Measurements from ENCODE around the gene NCKAP5L. TPM values are rescaled to one million over a fixed set of nuclear protein-coding genes. Genes with fewer than 3 reads are reported as not detected.

Gene NCKAP5L
- total and polyA plus RNA-seq, 2 donors (not counting 3 experiments of a cell fraction or from before 2014, with no cell fraction given): 17.4 to 46.1 TPM

- dilution Hi-C loops (cut with MboI; ENCODE audit: extremely low pct_ligation_motif_present, low sequenced_read_pairs): no loop called here
- ChIA-PET CTCF (interaction anchor here (0.5 to 1.9 kb wide), 48 partner anchors 9 to 309 kb away, joined by 3 to 27 read pairs (median 5); partner anchors contain the start of genes BCDIN3D, FMNL3, NCKAP5L and PRPF40B), POLR2A (interaction anchor here (0.7 to 1.7 kb wide), 21 partner anchors 9 to 375 kb away, joined by 3 to 13 read pairs (median 5); partner anchors contain the start of genes BCDIN3D, NCKAP5L and SPATS2)
- Histone ChIP-seq H3K4me2 (ENCODE audit: insufficient read depth, low read length) (peak overlapping the region; percentile 98), H3K27me3 (ENCODE audit: control insufficient read depth in 2 of 2, insufficient read depth in 2 of 2, low read length in 2 of 2) (no peaks in the 10 kb centered on the region), H3K9ac (replicated peaks; ENCODE audit: extremely low read depth, insufficient read depth, low read length) (peak overlapping the region; percentile 87), H3K27ac (ENCODE audit: insufficient read depth, low read depth, low read length) (peak overlapping the region; percentile 78), H3K9me3 (replicated peaks; ENCODE audit: control insufficient read depth, insufficient read depth, low read length) (no peaks in the 10 kb centered on the region), H3K4me3 (replicated peaks in 1 of 3; ENCODE audit: insufficient read depth in 1 of 3, low read depth in 1 of 3, low read length in 3 of 3) (peak overlapping the region; percentile 4 to 95 (median 56)), H3K79me2 (ENCODE audit: control insufficient read depth, insufficient read depth, low read length) (peaks cover 52% of the 10 kb centered on the region), H3K9me1 (replicated peaks; ENCODE audit: control insufficient read depth, extremely low read depth, insufficient read depth, low read length) (no peaks in the 10 kb centered on the region), H3K36me3 (ENCODE audit: control insufficient read depth in 2 of 2, extremely low read depth in 1 of 2, insufficient read depth in 2 of 2, low read length in 2 of 2) (no peaks in the 10 kb centered on the region), H4K20me1 (replicated peaks; ENCODE audit: control insufficient read depth, extremely low read depth, insufficient read depth, low read length) (peaks cover 17% of the 10 kb centered on the region), H2AFZ (ENCODE audit: low read depth, low read length) (no peak overlapping the region), H3K4me1 (ENCODE audit: control insufficient read depth, extremely low read depth, insufficient read depth, low read length) (peaks cover 11% of the 10 kb centered on the region)
- intact Hi-C loops (cut with micrococcal nuclease): loop anchor here (1.0 to 10.0 kb wide), 6 partner anchors 8 to 397 kb away; partner anchors contain the start of genes DNAJC22 and FMNL3
- FAIRE-seq (peak; percentile 78), DNase-seq (ENCODE audit: low read depth, low spot score) (peak; percentile 84)
- TF ChIP-seq EZH2 (IDR thresholded peaks at IDR 0.05; ENCODE audit: borderline replicate concordance, low read depth, low read length, severe bottlenecking) (no peak), FOS (IDR thresholded peaks at IDR 0.05; ENCODE audit: borderline replicate concordance, insufficient read depth, low read length) (no peak), MYC (IDR thresholded peaks at IDR 0.05; ENCODE audit: low read depth, low read length) (peak; percentile 32), POLR2A (IDR thresholded peaks at IDR 0.05; ENCODE audit: low read depth, low read length) (peak; percentile 58)
- no TSS peak for BruUV-seq (replicated peaks)
Observed at GRCh38 chr12:49741882-49742620, 86.2 kb downstream of the NCKAP5L start.

Small RNA genes within 50 kb of the gene (small RNA-seq; reads per million reads assigned to genes)
- gene LSM6P2 (ENCODE audit: insufficient read depth, insufficient read length, low read depth, low replicate concordance): not detected

Other genes starting within 250 kb of the NCKAP5L start
- gene FAM186B, start 222.8 kb downstream of the NCKAP5L start, total RNA-seq: 0.21 and 0.33 TPM in 2 replicates
- gene FAM186B, start 222.8 kb downstream of the NCKAP5L start, polyA plus RNA-seq: 0.10 and 0.11 TPM in 2 replicates
- gene PRPF40B, start 204.9 kb downstream of the NCKAP5L start, total RNA-seq: 9.5 and 9.9 TPM in 2 replicates
- 5.4 TPM in 2 replicates for gene PRPF40B, start 204.9 kb downstream of the NCKAP5L start, polyA plus RNA-seq
- gene FMNL3, start 121.0 kb downstream of the NCKAP5L start, total RNA-seq: 93.2 and 93.3 TPM in 2 replicates
- gene FMNL3, start 121.0 kb downstream of the NCKAP5L start, polyA plus RNA-seq: 33.6 and 35.1 TPM in 2 replicates
- gene TMBIM6, start 86.9 kb downstream of the NCKAP5L start, total RNA-seq: 393 and 395 TPM in 2 replicates
- 545 and 579 TPM in 2 replicates for gene TMBIM6, start 86.9 kb downstream of the NCKAP5L start, polyA plus RNA-seq
- gene BCDIN3D, start 14.7 kb upstream of the NCKAP5L start, total RNA-seq: 2.5 and 3.1 TPM in 2 replicates
- 1.8 TPM in 2 replicates for gene BCDIN3D, start 14.7 kb upstream of the NCKAP5L start, polyA plus RNA-seq
- gene FAIM2, start 75.5 kb upstream of the NCKAP5L start, total RNA-seq: 0.12 TPM in 1 of 2 replicates, not detected in the other
- 0.01 and 0.22 TPM in 2 replicates for gene FAIM2, start 75.5 kb upstream of the NCKAP5L start, polyA plus RNA-seq
- not detected in 2 replicates for gene AQP2, start 122.3 kb upstream of the NCKAP5L start, total RNA-seq
- not detected in 2 replicates for gene AQP2, start 122.3 kb upstream of the NCKAP5L start, polyA plus RNA-seq
- gene AQP5, start 133.5 kb upstream of the NCKAP5L start, total RNA-seq: 0.67 and 0.95 TPM in 2 replicates
- gene AQP5, start 133.5 kb upstream of the NCKAP5L start, polyA plus RNA-seq: 2.3 and 2.7 TPM in 2 replicates
- not detected in 2 replicates for gene AQP6, start 144.5 kb upstream of the NCKAP5L start, total RNA-seq
- gene AQP6, start 144.5 kb upstream of the NCKAP5L start, polyA plus RNA-seq: 0.04 TPM in 1 of 2 replicates, not detected in the other
- gene RACGAP1, start 197.1 kb upstream of the NCKAP5L start, total RNA-seq: 56.3 and 62.9 TPM in 2 replicates
- 15.4 and 16.5 TPM in 2 replicates for gene RACGAP1, start 197.1 kb upstream of the NCKAP5L start, polyA plus RNA-seq
- gene ASIC1, start 229.2 kb upstream of the NCKAP5L start, total RNA-seq: 0.53 and 0.55 TPM in 2 replicates
- gene ASIC1, start 229.2 kb upstream of the NCKAP5L start, polyA plus RNA-seq: 0.66 and 0.75 TPM in 2 replicates